ENCODE results near the gene DCX. TPM values are rescaled to one million over a fixed set of nuclear protein-coding genes. Genes with fewer than 3 reads are reported as not detected.

Gene DCX
- total and polyA plus RNA-seq, 2 experiments from 2014 or later, result 0.66 to 3.0 TPM

GRCh38 chrX:111283446-111283845, 128.5 kb downstream of the DCX start:
- H3K4me1 ChIP-seq (ENCODE audit: insufficient read depth), result no peaks in the 10 kb centered on the region
- no peaks in the 10 kb centered on the region for H3K27me3 ChIP-seq (ENCODE audit: insufficient read depth)
- H3K79me2 ChIP-seq (replicated peaks; ENCODE audit: insufficient read depth), result no peaks in the 10 kb centered on the region
- Mint-ChIP-seq H3K36me3 (ENCODE audit: low read depth) (no peaks in the 10 kb centered on the region), H3K4me1 (no peaks in the 10 kb centered on the region), H3K9me3 (no peaks in the 10 kb centered on the region), H3K4me3 (no peak overlapping the region), H3K27ac (no peak overlapping the region), H3K27me3 (ENCODE audit: insufficient read depth, low read depth, poor library complexity) (no peaks in the 10 kb centered on the region)
- DNase-seq (ENCODE audit: low spot score) (no peak), ATAC-seq (no peak)
- TF ChIP-seq, protein P1, sequence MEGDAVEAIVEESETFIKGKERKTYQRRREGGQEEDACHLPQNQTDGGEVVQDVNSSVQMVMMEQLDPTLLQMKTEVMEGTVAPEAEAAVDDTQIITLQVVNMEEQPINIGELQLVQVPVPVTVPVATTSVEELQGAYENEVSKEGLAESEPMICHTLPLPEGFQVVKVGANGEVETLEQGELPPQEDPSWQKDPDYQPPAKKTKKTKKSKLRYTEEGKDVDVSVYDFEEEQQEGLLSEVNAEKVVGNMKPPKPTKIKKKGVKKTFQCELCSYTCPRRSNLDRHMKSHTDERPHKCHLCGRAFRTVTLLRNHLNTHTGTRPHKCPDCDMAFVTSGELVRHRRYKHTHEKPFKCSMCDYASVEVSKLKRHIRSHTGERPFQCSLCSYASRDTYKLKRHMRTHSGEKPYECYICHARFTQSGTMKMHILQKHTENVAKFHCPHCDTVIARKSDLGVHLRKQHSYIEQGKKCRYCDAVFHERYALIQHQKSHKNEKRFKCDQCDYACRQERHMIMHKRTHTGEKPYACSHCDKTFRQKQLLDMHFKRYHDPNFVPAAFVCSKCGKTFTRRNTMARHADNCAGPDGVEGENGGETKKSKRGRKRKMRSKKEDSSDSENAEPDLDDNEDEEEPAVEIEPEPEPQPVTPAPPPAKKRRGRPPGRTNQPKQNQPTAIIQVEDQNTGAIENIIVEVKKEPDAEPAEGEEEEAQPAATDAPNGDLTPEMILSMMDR (conservative IDR thresholded peaks at IDR 0.05; ENCODE audit: low read depth in 2 of 2), result no peak
- TF ChIP-seq ZNF331 (CRISPR knock-in tag; IDR thresholded peaks at IDR 0.05; ENCODE audit: low read depth), result no peak
- no peak overlapping the region for H3K4me3 ChIP-seq
- H4K20me1 ChIP-seq (replicated peaks; ENCODE audit: insufficient read depth), result no peaks in the 10 kb centered on the region
- no peaks in the 10 kb centered on the region for H3K36me3 ChIP-seq (ENCODE audit: insufficient read depth)
- H3K9me2 ChIP-seq (ENCODE audit: insufficient read depth), result no peaks in the 10 kb centered on the region
- no peak overlapping the region for H2AFZ ChIP-seq
- no peak overlapping the region for H3K27ac ChIP-seq (ENCODE audit: low read depth)
- no peak overlapping the region for H3K4me2 ChIP-seq
- no peaks in the 10 kb centered on the region for H3F3A ChIP-seq (replicated peaks; ENCODE audit: low read depth)

DNA sequence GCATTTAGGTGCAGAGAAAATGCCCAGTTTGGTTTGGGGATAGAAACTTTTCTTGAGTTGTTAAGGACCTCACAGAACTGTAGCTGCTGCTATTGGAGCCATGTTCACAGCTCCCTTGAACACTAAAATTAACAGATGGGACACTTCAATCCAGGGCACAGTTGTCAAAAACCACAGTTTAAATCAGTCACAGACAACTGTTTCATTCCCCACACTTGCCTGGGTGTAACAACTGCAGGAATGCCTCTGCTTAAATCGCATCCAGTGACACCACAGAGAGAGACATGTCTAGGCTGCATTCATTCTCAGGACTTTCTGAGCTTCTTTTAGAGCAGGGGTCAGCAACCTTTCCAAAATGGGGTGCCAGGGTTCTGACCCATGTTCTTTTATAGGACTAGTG, 129.0 kb downstream of the DCX start:
- Histone ChIP-seq H3K79me2 (replicated peaks; ENCODE audit: insufficient read depth) (no peaks in the 10 kb centered on the region), H3K4me3 (no peak overlapping the region), H3K36me3 (ENCODE audit: insufficient read depth) (no peaks in the 10 kb centered on the region), H4K20me1 (replicated peaks; ENCODE audit: insufficient read depth) (no peaks in the 10 kb centered on the region), H2AFZ (no peak overlapping the region), H3F3A (replicated peaks; ENCODE audit: low read depth) (no peaks in the 10 kb centered on the region), H3K4me2 (no peak overlapping the region), H3K4me1 (ENCODE audit: insufficient read depth) (no peaks in the 10 kb centered on the region), H3K9me2 (ENCODE audit: insufficient read depth) (no peaks in the 10 kb centered on the region), H3K27ac (ENCODE audit: low read depth) (no peak overlapping the region), H3K27me3 (ENCODE audit: insufficient read depth) (no peaks in the 10 kb centered on the region)
- no peaks in the 10 kb centered on the region for H3K9me3 Mint-ChIP-seq
- DNase-seq (ENCODE audit: low spot score) (no peak), ATAC-seq (no peak)
- H3K27me3 Mint-ChIP-seq (ENCODE audit: insufficient read depth, low read depth, poor library complexity), result no peaks in the 10 kb centered on the region
- no peak overlapping the region for H3K27ac Mint-ChIP-seq
- H3K4me1 Mint-ChIP-seq, result no peaks in the 10 kb centered on the region
- no peaks in the 10 kb centered on the region for H3K36me3 Mint-ChIP-seq (ENCODE audit: low read depth)
- no peak overlapping the region for H3K4me3 Mint-ChIP-seq
- TF ChIP-seq REST (IDR thresholded peaks at IDR 0.05; ENCODE audit: unreplicated experiment) (no peak), EZH2phosphoT487 (IDR thresholded peaks at IDR 0.05; ENCODE audit: unreplicated experiment) (no peak), EZH2 (IDR thresholded peaks at IDR 0.05; ENCODE audit: low read depth, unreplicated experiment) (no peak), STAT1 (IDR thresholded peaks at IDR 0.05; ENCODE audit: unreplicated experiment) (no peak), CREB1 (CRISPR knock-in tag; IDR thresholded peaks at IDR 0.05; ENCODE audit: low read depth) (no peak), ZNF331 (CRISPR knock-in tag; IDR thresholded peaks at IDR 0.05; ENCODE audit: low read depth) (no peak), POLR2AphosphoS5 (IDR thresholded peaks at IDR 0.05; ENCODE audit: low read depth) (no peak), JUNB (IDR thresholded peaks at IDR 0.05; ENCODE audit: unreplicated experiment) (no peak), ETS1 (IDR thresholded peaks at IDR 0.05) (no peak)
- TF ChIP-seq, protein P1 (conservative IDR thresholded peaks at IDR 0.05; ENCODE audit: low read depth in 2 of 2), result no peak

All from GM23338 (cell line).